HG03025 (cell line): ENCODE results near the gene UBA7.
A peak's percentile ranks its signal among the peaks of the same experiment; 100 is the strongest.
"Not testable (repeated sequence)": the region's sequence is repeated elsewhere in the genome, so short reads cannot be mapped to it uniquely, and the experiment has no call there.

ENCODE experiments used
- ATAC-seq: cut with Tn5 transposase; IDR thresholded peaks from one replicate; pipeline ENCODE4 v1.9.1; 2021; ENCODE audit warnings: mild to moderate bottlenecking, moderate library complexity; ENCODE audit not compliant: unreplicated experiment, low FRiP score

The UBA7 gene

DNA sequence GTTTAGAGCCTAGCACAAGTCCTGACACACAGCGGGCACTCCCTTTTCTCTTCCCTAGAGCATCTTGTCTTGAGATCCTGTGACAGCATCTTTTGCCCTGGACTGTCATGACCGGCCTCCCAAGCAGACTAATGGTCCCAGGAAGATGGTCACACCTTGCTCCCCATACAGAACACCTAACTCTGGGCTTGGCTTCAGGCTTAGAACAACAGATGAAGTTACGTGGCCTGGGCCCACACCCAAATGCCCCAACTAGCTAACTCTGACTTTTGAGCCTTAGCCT lies 26.6 kb downstream of the UBA7 start:
- ATAC-seq = no peak

- ATAC-seq = peak; percentile 96
These were observed 27.2 kb downstream of the UBA7 start, which contains the start of gene IP6K1 for GRCh38 chr3:49786357-49787181. Gene IP6K1 (minus strand): TSS chr3:49786542. CDS start chr3:49748040, 38,502 bp downstream.

- ATAC-seq = peak; percentile 36
These were observed 28.0 kb downstream of the UBA7 start for GRCh38 chr3:49785565-49786356.

DNA sequence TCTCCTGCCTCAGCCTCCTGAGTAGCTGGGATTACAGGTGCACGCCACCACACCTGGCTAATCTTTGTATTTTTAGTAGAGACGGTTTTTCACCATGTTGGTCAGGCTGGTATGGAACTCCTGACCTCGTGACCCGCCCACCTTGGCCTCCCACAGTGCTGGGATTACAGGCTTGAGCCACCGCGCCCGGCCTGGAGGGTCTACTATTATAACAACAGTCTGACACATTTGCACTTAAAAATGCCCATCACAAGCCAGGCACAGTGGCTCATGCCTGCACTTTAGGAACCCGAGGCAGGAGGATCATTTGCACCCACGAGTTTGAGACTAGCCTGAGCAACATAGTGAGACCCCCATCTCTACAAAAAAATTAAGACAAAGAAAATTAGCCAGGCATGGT lies 31.5 kb downstream of the UBA7 start:
- not testable (repeated sequence) for ATAC-seq

DNA sequence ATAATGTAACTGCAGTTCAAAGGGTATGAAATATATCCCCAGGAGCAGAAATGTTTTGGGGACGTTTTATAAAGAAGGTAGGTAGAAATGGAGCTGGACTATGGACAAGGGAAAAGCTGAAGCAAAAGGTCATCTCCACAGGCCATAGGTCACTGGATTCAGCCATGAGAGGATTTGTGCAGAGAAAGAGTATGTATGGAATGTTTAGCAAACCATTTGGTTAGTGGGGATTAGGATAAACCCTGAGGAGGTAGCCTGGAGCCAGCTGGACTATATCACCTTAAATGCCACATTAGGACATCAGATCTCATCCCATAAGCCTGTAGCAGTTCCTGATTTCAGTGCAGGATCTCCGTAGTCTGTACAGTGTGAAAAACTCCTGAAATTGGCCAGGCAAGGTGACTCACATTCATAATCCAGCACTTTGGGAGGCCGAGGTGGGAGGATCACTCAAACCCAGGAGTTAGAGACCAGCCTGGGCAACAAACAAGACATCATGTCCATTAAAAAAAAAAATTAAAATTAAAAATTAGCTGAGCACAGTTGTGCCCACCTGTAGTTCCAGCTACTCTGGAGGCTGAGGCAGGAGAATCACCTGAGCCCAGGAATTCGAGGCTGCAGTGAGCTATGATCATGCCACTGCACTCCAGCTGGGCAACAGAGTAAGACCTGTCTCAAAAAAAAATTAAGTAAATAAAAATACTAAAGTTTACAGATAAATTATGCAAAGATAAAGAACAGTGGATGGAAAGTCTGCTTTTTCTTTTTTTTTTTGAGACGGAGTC lies 32.1 kb downstream of the UBA7 start:
- no peak for ATAC-seq

GRCh38 chr3:49780975-49781365 lies 32.8 kb downstream of the UBA7 start:
- not testable (repeated sequence) for ATAC-seq

DNA sequence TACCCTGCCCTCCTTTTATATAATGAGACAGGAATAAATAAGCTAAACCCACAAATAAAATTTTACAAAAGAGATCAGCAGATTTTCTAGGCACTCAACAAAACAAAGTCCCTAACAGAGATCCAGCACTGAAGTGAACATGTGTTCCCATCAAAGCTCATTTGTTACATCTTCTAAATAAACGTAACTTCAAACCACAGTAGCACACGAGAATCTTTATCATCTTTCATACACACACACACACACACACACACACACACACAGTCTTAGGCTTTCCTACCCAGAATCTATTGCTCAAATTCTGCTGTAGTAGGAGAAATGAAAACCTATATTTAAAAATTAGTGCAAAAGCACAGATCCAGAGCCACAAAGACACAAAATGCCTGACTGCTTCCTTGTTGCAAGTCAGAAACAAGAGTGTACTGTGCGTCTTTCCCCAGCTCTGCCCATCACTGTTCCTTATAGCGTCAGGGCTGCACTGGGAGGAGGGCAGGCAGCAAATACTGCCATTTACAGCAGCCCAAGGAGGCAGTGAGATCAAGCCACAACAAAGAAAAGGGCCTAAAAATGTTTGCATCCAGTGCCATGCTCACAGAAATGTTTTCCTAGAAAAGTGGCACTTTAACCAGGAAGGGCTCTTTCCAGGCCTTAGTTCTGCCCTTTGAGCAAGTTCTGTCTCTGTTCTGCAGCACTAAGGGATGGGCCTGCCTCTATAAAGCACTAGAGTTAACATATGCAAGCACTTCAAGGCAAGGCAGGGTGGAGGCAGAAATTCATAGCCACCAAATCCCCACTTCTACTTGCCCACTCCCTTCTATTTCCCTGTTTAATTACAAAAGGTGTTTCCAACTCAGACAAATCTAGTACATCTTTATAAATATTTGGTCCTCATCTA lies 33.4 kb downstream of the UBA7 start:
- ATAC-seq = no peak

DNA sequence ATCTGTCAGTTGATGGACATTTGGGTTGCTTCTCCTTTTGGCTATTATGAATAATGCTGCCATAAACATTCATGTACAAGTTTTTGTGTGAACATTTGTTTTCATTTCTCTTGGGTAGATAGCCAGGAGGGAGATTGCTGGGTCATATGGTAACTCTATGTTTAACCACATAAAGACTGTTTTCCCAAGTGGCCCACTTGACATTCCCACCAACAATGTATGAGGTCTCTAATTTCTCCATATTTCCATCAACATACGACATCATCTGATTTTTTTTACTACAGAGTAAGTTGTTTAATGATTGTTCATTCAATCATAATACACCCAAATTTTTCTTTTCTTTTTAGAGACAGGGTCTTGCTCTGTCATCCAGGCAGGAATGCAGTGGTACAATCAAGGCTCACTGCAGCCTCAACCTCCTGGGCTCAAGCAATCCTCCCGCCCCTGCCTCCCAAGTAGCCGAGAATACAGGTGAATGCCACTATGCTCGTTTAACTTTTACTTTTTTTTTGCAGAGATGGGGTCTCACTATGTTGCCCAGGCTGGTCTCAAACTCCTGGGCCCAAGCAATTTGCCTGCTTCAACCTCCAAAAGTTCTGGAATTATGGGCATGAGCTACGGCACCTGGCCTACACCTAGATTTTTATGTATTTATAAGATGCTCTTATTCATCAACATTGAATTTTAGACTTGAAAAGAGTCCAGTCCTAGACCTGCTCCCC lies 34.2 kb downstream of the UBA7 start:
- ATAC-seq = no peak

DNA sequence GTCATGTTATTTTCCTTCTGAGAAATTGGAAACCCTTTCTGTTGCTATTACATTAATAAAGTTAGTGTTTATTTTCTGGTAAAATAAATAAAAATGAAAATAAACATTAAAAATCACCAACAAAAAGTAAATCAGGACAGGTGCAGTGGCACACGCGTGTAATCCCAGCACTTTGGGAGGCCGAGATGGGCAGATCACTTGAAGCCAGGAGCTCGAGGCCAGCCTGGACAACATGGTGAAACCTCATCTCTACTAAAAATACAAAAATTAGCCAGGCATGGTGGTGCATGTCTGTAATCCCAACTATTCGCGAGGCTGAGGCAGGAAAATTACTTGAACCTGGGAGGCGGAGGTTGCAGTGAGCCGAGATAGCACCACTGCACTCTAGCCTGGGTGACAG lies 37.7 kb downstream of the UBA7 start:
- ATAC-seq = not testable (repeated sequence)

- no peak for ATAC-seq
These were observed 38.2 kb downstream of the UBA7 start for GRCh38 chr3:49775538-49775937.

GRCh38 chr3:49772703-49773102 lies 41.0 kb downstream of the UBA7 start:
- no peak for ATAC-seq

DNA sequence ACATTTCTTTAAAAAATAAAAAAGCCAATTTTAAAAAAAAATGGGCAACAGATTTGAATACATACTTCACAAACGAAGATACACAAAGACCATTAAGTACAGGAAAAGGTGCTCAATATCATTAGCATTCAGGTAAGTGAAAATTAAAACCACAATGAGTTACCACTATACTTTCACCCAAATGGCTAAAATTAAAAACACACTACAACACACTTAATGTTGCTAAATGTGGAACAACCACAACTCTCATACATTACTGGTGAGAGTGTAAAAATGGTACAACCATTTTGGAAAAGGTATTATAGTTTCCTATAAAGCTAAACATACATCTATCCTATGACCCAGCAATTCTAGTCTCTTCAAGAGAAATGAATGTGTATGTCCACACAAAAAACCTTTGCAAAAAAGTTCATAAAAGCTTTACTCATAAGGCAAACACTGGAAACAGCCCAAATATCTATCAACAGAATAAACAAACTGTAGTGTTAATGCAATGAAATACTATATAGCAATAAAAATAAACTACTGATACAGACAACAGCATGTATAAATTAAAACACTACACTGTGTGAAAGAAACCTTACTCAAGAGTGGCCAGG lies 42.3 kb downstream of the UBA7 start:
- no peak for ATAC-seq

DNA sequence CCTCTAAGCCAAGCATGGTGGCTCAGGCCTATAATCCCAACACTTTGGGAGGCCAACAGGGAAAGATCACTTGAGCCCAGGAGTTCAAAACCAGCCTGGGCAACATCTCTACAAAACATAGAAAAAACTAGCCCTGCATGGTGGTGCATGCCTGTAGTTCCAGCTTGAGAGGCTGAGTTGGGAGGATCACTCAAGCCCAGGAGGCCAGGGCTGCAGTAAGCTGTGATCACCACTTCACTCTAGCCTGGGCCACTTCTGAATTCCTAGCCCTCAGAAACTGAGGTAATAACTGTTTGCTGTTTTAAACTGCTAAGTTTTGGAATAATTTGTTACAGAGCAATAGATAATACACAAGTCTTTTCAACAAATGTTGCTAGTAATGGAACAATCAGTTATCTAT lies 43.8 kb downstream of the UBA7 start:
- no peak for ATAC-seq

- no peak for ATAC-seq
These were observed 44.4 kb downstream of the UBA7 start for GRCh38 chr3:49769286-49769915.

DNA sequence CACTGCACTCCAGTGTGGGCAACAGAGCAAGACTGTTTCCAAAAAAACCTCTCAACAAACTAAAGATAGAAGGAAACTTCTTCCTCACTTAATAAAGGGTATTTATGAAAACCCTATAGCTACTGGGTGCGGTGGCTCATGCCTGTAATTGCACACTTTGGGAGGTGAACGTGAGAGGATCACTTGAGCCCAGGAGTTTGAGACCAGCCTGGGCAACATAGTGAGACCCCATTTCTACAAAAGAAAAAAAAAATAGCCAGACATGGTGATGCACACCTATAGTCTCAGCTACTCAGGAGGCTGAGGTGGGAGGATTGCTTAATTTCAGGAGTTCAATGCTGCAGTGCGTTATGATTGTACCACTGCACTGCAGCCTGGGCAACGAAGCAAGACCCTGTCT lies 49.8 kb downstream of the UBA7 start:
- ATAC-seq = no peak

DNA sequence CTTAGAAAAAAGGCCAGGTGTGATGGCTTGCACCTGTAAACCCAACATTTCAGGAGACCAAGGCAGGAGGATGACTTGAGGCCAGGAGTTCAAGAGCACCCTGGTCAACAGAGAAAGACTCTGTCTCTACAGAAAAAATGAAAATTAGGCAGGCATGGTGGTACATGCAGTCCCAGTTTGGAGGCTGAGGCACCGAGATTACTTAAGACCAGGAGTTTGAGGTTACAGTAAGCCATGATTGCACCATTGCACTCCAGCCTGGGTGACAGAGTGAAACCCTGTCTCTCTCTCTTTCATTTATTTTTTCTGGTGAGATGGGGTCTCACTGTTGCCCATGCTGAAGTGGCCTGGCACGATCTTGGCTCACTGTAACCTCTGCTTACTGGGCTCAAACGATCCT lies 52.1 kb downstream of the UBA7 start:
- no peak for ATAC-seq

DNA sequence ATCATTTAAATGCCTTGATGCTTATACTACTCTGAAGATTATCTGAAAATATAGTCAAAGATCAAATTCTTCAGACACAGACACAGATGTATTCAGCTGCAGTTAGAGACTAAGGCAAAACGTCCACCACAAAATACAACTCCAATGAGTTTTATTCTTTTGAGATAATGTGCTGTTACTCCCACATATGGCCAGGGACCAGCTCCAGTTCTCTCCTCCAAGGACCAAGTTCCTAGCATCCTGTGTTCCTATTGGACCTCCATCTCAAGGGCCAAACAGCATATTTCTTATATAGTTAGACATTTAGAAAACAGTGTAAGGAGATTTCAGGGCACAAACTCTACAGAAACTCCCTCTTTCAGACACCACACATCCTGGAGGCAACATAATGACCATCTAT lies 54.5 kb downstream of the UBA7 start:
- no peak for ATAC-seq

DNA sequence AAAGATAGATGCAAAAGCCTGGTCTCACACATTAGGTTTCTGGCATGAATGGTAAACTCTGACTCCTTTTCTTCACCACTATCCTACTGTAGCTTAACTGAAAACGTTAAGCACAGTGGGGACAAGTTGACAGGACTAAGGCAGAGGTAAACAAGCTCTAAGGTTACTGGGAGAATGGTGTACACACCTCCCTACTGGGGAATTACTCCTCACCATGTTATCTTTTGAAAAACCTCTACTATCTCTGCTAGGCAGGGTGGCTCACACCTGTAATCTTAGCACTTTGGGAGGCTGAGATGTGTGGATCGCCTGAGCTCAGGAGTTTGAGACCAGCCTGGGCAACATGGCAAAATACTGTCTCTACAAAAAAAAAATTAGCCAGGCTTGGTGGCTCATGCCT lies 56.6 kb downstream of the UBA7 start:
- ATAC-seq = no peak

- no peak for ATAC-seq
These were observed 57.7 kb downstream of the UBA7 start for GRCh38 chr3:49756036-49756435.
